Endothelial cell (in vitro differentiated cells): Measurements from ENCODE around the gene FEN1. TPM values are rescaled to one million over a fixed set of nuclear protein-coding genes. Genes with fewer than 3 reads are reported as not detected.

Source experiments
- DNase-seq: peaks from one replicate; pipeline ENCODE4 v3.0.0; 2021; ENCODE audit warnings: low spot score
- H3K27ac Mint-ChIP-seq: one replicate; pipeline ENCODE4 v1.8.0; 2021; ENCODE audit warnings: mixed read lengths, inconsistent platforms; ENCODE audit not compliant: unreplicated experiment
- H3K27me3 Mint-ChIP-seq: one replicate; pipeline ENCODE4 v1.8.0; 2021; ENCODE audit warnings: mild to moderate bottlenecking, moderate library complexity, mixed read lengths, inconsistent platforms; ENCODE audit not compliant: unreplicated experiment
- H3K36me3 Mint-ChIP-seq: one replicate; pipeline ENCODE4 v1.8.0; 2021; ENCODE audit warnings: mild to moderate bottlenecking, low read depth, mixed read lengths, inconsistent platforms; ENCODE audit not compliant: unreplicated experiment
- H3K4me1 Mint-ChIP-seq: one replicate; pipeline ENCODE4 v1.8.0; 2021; ENCODE audit warnings: mild to moderate bottlenecking, mixed read lengths, inconsistent platforms; ENCODE audit not compliant: unreplicated experiment
- H3K4me3 Mint-ChIP-seq: one replicate; pipeline ENCODE4 v1.8.0; 2021; ENCODE audit warnings: mild to moderate bottlenecking, mixed read lengths, inconsistent platforms; ENCODE audit not compliant: unreplicated experiment
- H3K9me3 Mint-ChIP-seq: one replicate; pipeline ENCODE4 v1.8.0; 2021; ENCODE audit warnings: mixed read lengths, inconsistent platforms; ENCODE audit not compliant: unreplicated experiment
- CTCF ChIP-seq: fragments of 200-600 bp; sonication (generic); IDR thresholded peaks from one replicate; pipeline ENCODE4 v1.5.0; 2021; ENCODE audit warnings: antibody characterized with exemption; ENCODE audit not compliant: unreplicated experiment
- total RNA-seq: library from RNA; stranded (reverse); fragmentation: NEBNext Ultra II Directional; extraction: Animal tissue kit (Norgen Biotek cat#: 25700); gene quantifications from one replicate; pipeline ENCODE4 v1.2.1, GENCODE V29; 2021; ENCODE audit not compliant: unreplicated experiment

Gene FEN1
- total RNA-seq, 1 donor from 2014 or later, result 22.0 TPM

GRCh38 chr11:61766353-61766841 lies 26.3 kb upstream of the FEN1 start:
- TF ChIP-seq CTCF, result no peak
- no peak overlapping the region for H3K27ac Mint-ChIP-seq
- peaks cover 3% of the 10 kb centered on the region for H3K4me1 Mint-ChIP-seq
- DNase-seq, result no peak
- H3K27me3 Mint-ChIP-seq, result peaks cover 17% of the 10 kb centered on the region
- H3K4me3 Mint-ChIP-seq, result no peak overlapping the region
- no peaks in the 10 kb centered on the region for H3K36me3 Mint-ChIP-seq
- H3K9me3 Mint-ChIP-seq, result no peaks in the 10 kb centered on the region

- H3K9me3 Mint-ChIP-seq, result no peaks in the 10 kb centered on the region
- H3K36me3 Mint-ChIP-seq, result no peaks in the 10 kb centered on the region
- H3K27ac Mint-ChIP-seq, result no peak overlapping the region
- H3K4me1 Mint-ChIP-seq, result peaks cover 6% of the 10 kb centered on the region
- no peak for DNase-seq
- H3K4me3 Mint-ChIP-seq, result no peak overlapping the region
- TF ChIP-seq CTCF, result no peak
- peaks cover 10% of the 10 kb centered on the region for H3K27me3 Mint-ChIP-seq
Measured at GRCh38 chr11:61768376-61769076, 24.2 kb upstream of the FEN1 start.

GRCh38 chr11:61769169-61769920 lies 23.4 kb upstream of the FEN1 start:
- no peak for DNase-seq
- no peak overlapping the region for H3K4me3 Mint-ChIP-seq
- TF ChIP-seq CTCF, result peak; percentile 37
- peaks cover 12% of the 10 kb centered on the region for H3K27me3 Mint-ChIP-seq
- no peaks in the 10 kb centered on the region for H3K9me3 Mint-ChIP-seq
- peaks cover 6% of the 10 kb centered on the region for H3K4me1 Mint-ChIP-seq
- no peaks in the 10 kb centered on the region for H3K36me3 Mint-ChIP-seq
- no peak overlapping the region for H3K27ac Mint-ChIP-seq

GRCh38 chr11:61769946-61770683 lies 22.6 kb upstream of the FEN1 start:
- Mint-ChIP-seq H3K9me3 (no peaks in the 10 kb centered on the region), H3K36me3 (no peaks in the 10 kb centered on the region), H3K27ac (no peak overlapping the region), H3K27me3 (peaks cover 15% of the 10 kb centered on the region), H3K4me3 (no peak overlapping the region), H3K4me1 (peaks cover 6% of the 10 kb centered on the region)
- DNase-seq, result no peak
- no peak for TF ChIP-seq CTCF
